ENCODE results near the gene KRT28. TPM values are rescaled to one million over a fixed set of nuclear protein-coding genes. Genes with fewer than 3 reads are reported as not detected.
"Not testable (repeated sequence)": the region's sequence is repeated elsewhere in the genome, so short reads cannot be mapped to it uniquely, and the experiment has no call there.

The KRT28 gene
- total and polyA plus RNA-seq, 10 donors = not detected

GRCh38 chr17:40817103-40817682, 17.4 kb upstream of the KRT28 start:
- H3K27ac ChIP-seq = no peak overlapping the region
- WGBS, 5 donors = 93 to 100% (median 97%) methylated on average over 4 of the region's 4 CpGs
- peaks cover 0 to 17% (median 3%) of the 10 kb centered on the region in 7 donors for H3K27me3 ChIP-seq (replicated peaks in 1 of 7)
- H3K4me3 ChIP-seq = no peak overlapping the region
- DNase-seq = no peak
- intact Hi-C loops (cut with DNase I; ENCODE audit: low total_unique reads) = no loop called here
- H3K36me3 ChIP-seq = peaks cover 0 to 23% (median 12%) of the 10 kb centered on the region in 6 donors
- H3K4me1 ChIP-seq = peaks cover 6 to 32% (median 18%) of the 10 kb centered on the region in 6 donors
- peaks cover 0 to 13% (median 0%) of the 10 kb centered on the region in 8 donors for H3K9me3 ChIP-seq
- no peak for TF ChIP-seq POLR2A (IDR thresholded peaks at IDR 0.05)
- no peak for TF ChIP-seq CTCF (IDR thresholded peaks at IDR 0.05 in 8 of 11, conservative IDR thresholded peaks at IDR 0.05 in 3 of 11)
- TF ChIP-seq POLR2AphosphoS5 (IDR thresholded peaks at IDR 0.05) = no peak

- Histone ChIP-seq H3K27me3 (replicated peaks in 1 of 7) (peaks cover 0 to 22% (median 6%) of the 10 kb centered on the region in 7 donors), H3K4me1 (peaks cover 6 to 32% (median 18%) of the 10 kb centered on the region in 6 donors), H3K27ac (no peak overlapping the region), H3K4me3 (no peak overlapping the region), H3K36me3 (peaks cover 0 to 18% (median 12%) of the 10 kb centered on the region in 6 donors), H3K9me3 (peaks cover 0 to 13% (median 0%) of the 10 kb centered on the region in 8 donors)
- TF ChIP-seq CTCF (IDR thresholded peaks at IDR 0.05 in 8 of 11, conservative IDR thresholded peaks at IDR 0.05 in 3 of 11) (no peak), POLR2A (IDR thresholded peaks at IDR 0.05) (no peak), POLR2AphosphoS5 (IDR thresholded peaks at IDR 0.05) (no peak)
- intact Hi-C loops (cut with DNase I; ENCODE audit: low total_unique reads) = no loop called here
- DNase-seq = no peak
- WGBS, 5 donors = 94 to 97% (median 95%) methylated on average over 3 of the region's 3 CpGs
Observed at GRCh38 chr17:40816569-40816968, 16.8 kb upstream of the KRT28 start.

GRCh38 chr17:40815381-40815780, 15.6 kb upstream of the KRT28 start:
- Histone ChIP-seq H3K4me3 (no peak overlapping the region), H3K4me1 (peaks cover 6 to 25% (median 18%) of the 10 kb centered on the region in 6 donors), H3K36me3 (peaks cover 0 to 18% (median 12%) of the 10 kb centered on the region in 6 donors), H3K27me3 (replicated peaks in 1 of 7) (peaks cover 0 to 34% (median 6%) of the 10 kb centered on the region in 7 donors), H3K9me3 (peaks cover 0 to 13% (median 0%) of the 10 kb centered on the region in 8 donors), H3K27ac (no peak overlapping the region)
- no peak for TF ChIP-seq POLR2A (IDR thresholded peaks at IDR 0.05)
- no peak for TF ChIP-seq POLR2AphosphoS5 (IDR thresholded peaks at IDR 0.05)
- 88 to 98% (median 94%) methylated on average over 1 of the region's 1 CpG for WGBS, 5 donors
- intact Hi-C loops (cut with DNase I; ENCODE audit: low total_unique reads) = no loop called here
- no peak for DNase-seq

- 69 to 89% (median 83%) methylated on average over 3 of the region's 3 CpGs for WGBS, 5 donors
- H3K9me3 ChIP-seq; H3K27ac ChIP-seq; H3K4me3 ChIP-seq; DNase-seq; intact Hi-C loops (cut with DNase I; ENCODE audit: low total_unique reads): not testable (repeated sequence)
- Histone ChIP-seq H3K4me1 (peaks cover 6 to 17% (median 13%) of the 10 kb centered on the region in 6 donors), H3K27me3 (replicated peaks in 1 of 7) (peaks cover 0 to 41% (median 6%) of the 10 kb centered on the region in 7 donors), H3K36me3 (peaks cover 0 to 18% (median 12%) of the 10 kb centered on the region in 6 donors)
Observed at GRCh38 chr17:40814657-40815056, 14.9 kb upstream of the KRT28 start.

GRCh38 chr17:40813804-40814203, 14.0 kb upstream of the KRT28 start:
- intact Hi-C loops (cut with DNase I; ENCODE audit: low total_unique reads) = no loop called here
- no peak overlapping the region for H3K27ac ChIP-seq
- H3K27me3 ChIP-seq (replicated peaks in 1 of 7) = peaks cover 0 to 45% (median 6%) of the 10 kb centered on the region in 7 donors
- WGBS, 5 donors = 64 to 72% (median 70%) methylated on average over 4 of the region's 4 CpGs
- H3K9me3 ChIP-seq = peaks cover 0 to 6% (median 0%) of the 10 kb centered on the region in 8 donors
- TF ChIP-seq POLR2A (IDR thresholded peaks at IDR 0.05) (no peak), POLR2AphosphoS5 (IDR thresholded peaks at IDR 0.05) (no peak), CTCF (IDR thresholded peaks at IDR 0.05 in 8 of 11, conservative IDR thresholded peaks at IDR 0.05 in 3 of 11) (no peak)
- H3K36me3 ChIP-seq = peaks cover 0 to 18% (median 12%) of the 10 kb centered on the region in 6 donors
- peaks cover 6 to 11% (median 9%) of the 10 kb centered on the region in 6 donors for H3K4me1 ChIP-seq
- no peak overlapping the region for H3K4me3 ChIP-seq
- no peak for DNase-seq
